GM12878 (cell line): ENCODE results near the gene TRAK2. TPM values are rescaled to one million over a fixed set of nuclear protein-coding genes. Genes with fewer than 3 reads are reported as not detected.
A peak's percentile ranks its signal among the peaks of the same experiment; 100 is the strongest.

Experiments
- BRCA1 ChIP-seq: IDR thresholded peaks from 2 replicates; pipeline ENCODE4 v1.6.1; 2011; ENCODE audit warnings: low read depth, low read length, improper control_type of control experiment
- CREB1 ChIP-seq: IDR thresholded peaks from 2 replicates; pipeline ENCODE4 v1.6.1; 2012; ENCODE audit warnings: low read depth, mild to moderate bottlenecking, inconsistent platforms
- DPF2 ChIP-seq: fragments of 450-650 bp; IDR thresholded peaks from 2 replicates; pipeline ENCODE4 v1.6.1; 2017; ENCODE audit warnings: mild to moderate bottlenecking
- EED ChIP-seq: sonication (generic); IDR thresholded peaks from 2 replicates; pipeline ENCODE4 v1.6.1; 2016; ENCODE audit warnings: antibody characterized with exemption, low read depth
- EZH2 ChIP-seq: IDR thresholded peaks from 2 replicates; pipeline ENCODE4 v1.6.1; 2012; ENCODE audit warnings: low read depth, mild to moderate bottlenecking, control low read depth, inconsistent platforms, low read length, borderline replicate concordance; ENCODE audit not compliant: control insufficient read depth
- GATAD2B ChIP-seq: fragments of 450-650 bp; conservative IDR thresholded peaks from 2 replicates; pipeline ENCODE4 v1.6.1; 2017; ENCODE audit warnings: low read depth, mild to moderate bottlenecking, moderate library complexity
- IRF4 ChIP-seq: IDR thresholded peaks from 2 replicates; pipeline ENCODE4 v1.6.1; 2011; ENCODE audit warnings: low read depth, low read length
- MXI1 ChIP-seq: fragments of 150-350 bp; IDR thresholded peaks from 2 replicates; pipeline ENCODE4 v1.6.1; 2011; ENCODE audit warnings: low read depth, mild to moderate bottlenecking, inconsistent platforms, low read length, improper control_type of control experiment
- RFX5 ChIP-seq: IDR thresholded peaks from 2 replicates; pipeline ENCODE4 v1.6.1; 2011; ENCODE audit warnings: low read depth, low read length, improper control_type of control experiment
- RUNX3 ChIP-seq: IDR thresholded peaks from 2 replicates; pipeline ENCODE4 v1.6.1; 2012; ENCODE audit warnings: low read length, inconsistent platforms
- polyA plus RNA-seq, 11 experiments: library from polyadenylated mRNA; depleted of rRNA in 4 of 11; unstranded in 6 of 11; stranded (reverse) in 5 of 11; fragments of >200 nt; fragmentation: Nextera tagmentation in 4 of 11; fragmentation: Illumina TruSeq in 1 of 11; extraction: Ambion mirVana in 4 of 11; extraction: Trizol in 1 of 11; gene quantifications; 1 replicate in 1 of 11; 2 replicates in 10 of 11; pipeline versions ENCODE4 v1.2.1 to v1.2.3, GENCODE V29; 2011 to 2016; ENCODE audit warnings: inconsistent platforms in 2 of 11, missing spikeins in 2 of 11, low read depth in 1 of 11
- total RNA-seq, 4 experiments: library from RNA; depleted of rRNA in 3 of 4; stranded (reverse); fragments of >200 nt in 3 of 4; fragmentation: Illumina TruSeq in 1 of 4; extraction: Trizol in 1 of 4; gene quantifications; 2 replicates each; pipeline versions ENCODE4 v1.2.1 to v1.2.3, GENCODE V29; 2013 to 2021
- TF ChIP-seq, protein P1 (sequence below): IDR thresholded peaks from 2 replicates; pipeline ENCODE4 v1.6.1; 2012; ENCODE audit warnings: mild to moderate bottlenecking, low read depth, low read length
- TF ChIP-seq, protein P2 (sequence below): fragments of 450-650 bp; IDR thresholded peaks from 2 replicates; pipeline ENCODE4 v1.6.1; 2017; ENCODE audit warnings: mild to moderate bottlenecking, moderate library complexity
- TF ChIP-seq, protein P3 (sequence below): IDR thresholded peaks from 2 replicates; pipeline ENCODE4 v1.6.1; 2011; ENCODE audit warnings: borderline replicate concordance, low read depth, mild to moderate bottlenecking, moderate library complexity, low read length; ENCODE audit not compliant: insufficient read depth, poor library complexity, severe bottlenecking
- TF ChIP-seq, protein P4 (sequence below): fragments of 450-650 bp; IDR thresholded peaks from 2 replicates; pipeline ENCODE4 v1.6.1; 2017; ENCODE audit warnings: antibody characterized with exemption, mild to moderate bottlenecking, moderate library complexity
- TF ChIP-seq, protein P5 (sequence below): fragments of 450-650 bp; IDR thresholded peaks from 2 replicates; pipeline ENCODE4 v1.6.1; 2016; ENCODE audit warnings: mild to moderate bottlenecking

The TRAK2 gene
- total and polyA plus RNA-seq, 10 of the 15 experiments (the other 5 are each of a cell fraction or from before 2014, with no cell fraction given), result 5.2 to 20.0 (median 11.8) TPM

DNA sequence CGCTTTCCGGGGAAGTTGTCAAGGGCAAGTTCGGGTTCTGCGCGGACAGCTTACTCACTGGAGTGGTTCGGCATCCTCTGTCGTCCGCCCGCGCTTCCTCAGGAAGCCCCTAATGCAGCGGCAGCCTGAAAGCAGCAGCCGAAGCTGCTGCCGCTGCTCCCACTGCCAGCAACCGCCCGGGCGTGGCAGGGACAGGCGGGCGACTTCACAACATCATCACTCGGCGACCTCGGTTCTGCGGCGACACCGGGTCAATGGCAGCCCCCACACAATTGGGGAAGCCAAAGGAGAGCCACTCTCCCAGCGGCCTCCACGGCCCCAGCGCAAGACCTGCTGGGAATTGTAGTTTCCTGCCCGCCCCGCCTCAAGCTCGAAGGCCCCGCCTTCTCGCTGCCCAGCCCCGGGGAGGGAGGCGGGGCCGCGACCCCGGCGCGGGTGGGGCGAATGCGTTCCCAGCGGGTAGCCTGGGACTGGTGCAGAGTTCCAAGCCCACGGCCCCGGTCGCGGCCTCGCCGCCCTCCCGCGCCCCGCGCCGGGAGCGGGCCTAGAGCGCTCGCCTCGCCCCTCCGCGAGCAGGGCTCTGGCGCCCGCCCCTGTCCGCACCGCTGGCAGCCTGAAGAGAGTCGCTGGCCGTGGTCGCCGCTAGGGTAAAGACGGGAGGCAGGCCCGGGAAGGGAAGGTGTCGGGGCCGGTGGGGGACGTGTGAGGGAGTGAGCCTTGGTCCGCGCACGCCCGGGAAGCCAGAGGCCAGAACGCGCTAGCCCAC lies at the start of gene TRAK2, which contains the start of gene STRADB (continued):
- TF ChIP-seq, protein P1, sequence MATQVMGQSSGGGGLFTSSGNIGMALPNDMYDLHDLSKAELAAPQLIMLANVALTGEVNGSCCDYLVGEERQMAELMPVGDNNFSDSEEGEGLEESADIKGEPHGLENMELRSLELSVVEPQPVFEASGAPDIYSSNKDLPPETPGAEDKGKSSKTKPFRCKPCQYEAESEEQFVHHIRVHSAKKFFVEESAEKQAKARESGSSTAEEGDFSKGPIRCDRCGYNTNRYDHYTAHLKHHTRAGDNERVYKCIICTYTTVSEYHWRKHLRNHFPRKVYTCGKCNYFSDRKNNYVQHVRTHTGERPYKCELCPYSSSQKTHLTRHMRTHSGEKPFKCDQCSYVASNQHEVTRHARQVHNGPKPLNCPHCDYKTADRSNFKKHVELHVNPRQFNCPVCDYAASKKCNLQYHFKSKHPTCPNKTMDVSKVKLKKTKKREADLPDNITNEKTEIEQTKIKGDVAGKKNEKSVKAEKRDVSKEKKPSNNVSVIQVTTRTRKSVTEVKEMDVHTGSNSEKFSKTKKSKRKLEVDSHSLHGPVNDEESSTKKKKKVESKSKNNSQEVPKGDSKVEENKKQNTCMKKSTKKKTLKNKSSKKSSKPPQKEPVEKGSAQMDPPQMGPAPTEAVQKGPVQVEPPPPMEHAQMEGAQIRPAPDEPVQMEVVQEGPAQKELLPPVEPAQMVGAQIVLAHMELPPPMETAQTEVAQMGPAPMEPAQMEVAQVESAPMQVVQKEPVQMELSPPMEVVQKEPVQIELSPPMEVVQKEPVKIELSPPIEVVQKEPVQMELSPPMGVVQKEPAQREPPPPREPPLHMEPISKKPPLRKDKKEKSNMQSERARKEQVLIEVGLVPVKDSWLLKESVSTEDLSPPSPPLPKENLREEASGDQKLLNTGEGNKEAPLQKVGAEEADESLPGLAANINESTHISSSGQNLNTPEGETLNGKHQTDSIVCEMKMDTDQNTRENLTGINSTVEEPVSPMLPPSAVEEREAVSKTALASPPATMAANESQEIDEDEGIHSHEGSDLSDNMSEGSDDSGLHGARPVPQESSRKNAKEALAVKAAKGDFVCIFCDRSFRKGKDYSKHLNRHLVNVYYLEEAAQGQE, result no peak
- TF ChIP-seq DPF2 (0 out of 2 replicates have a peak, but pooled peaks have one; percentile 83), RUNX3 (peak; percentile 82), RFX5 (peak; percentile 71), BRCA1 (no peak), IRF4 (no peak), EED (no peak), MXI1 (peak; percentile 94), EZH2 (no peak), GATAD2B (peak; percentile 81; the same call in 1 of the 2 replicates), CREB1 (peak; percentile 99)
- TF ChIP-seq, protein P2, sequence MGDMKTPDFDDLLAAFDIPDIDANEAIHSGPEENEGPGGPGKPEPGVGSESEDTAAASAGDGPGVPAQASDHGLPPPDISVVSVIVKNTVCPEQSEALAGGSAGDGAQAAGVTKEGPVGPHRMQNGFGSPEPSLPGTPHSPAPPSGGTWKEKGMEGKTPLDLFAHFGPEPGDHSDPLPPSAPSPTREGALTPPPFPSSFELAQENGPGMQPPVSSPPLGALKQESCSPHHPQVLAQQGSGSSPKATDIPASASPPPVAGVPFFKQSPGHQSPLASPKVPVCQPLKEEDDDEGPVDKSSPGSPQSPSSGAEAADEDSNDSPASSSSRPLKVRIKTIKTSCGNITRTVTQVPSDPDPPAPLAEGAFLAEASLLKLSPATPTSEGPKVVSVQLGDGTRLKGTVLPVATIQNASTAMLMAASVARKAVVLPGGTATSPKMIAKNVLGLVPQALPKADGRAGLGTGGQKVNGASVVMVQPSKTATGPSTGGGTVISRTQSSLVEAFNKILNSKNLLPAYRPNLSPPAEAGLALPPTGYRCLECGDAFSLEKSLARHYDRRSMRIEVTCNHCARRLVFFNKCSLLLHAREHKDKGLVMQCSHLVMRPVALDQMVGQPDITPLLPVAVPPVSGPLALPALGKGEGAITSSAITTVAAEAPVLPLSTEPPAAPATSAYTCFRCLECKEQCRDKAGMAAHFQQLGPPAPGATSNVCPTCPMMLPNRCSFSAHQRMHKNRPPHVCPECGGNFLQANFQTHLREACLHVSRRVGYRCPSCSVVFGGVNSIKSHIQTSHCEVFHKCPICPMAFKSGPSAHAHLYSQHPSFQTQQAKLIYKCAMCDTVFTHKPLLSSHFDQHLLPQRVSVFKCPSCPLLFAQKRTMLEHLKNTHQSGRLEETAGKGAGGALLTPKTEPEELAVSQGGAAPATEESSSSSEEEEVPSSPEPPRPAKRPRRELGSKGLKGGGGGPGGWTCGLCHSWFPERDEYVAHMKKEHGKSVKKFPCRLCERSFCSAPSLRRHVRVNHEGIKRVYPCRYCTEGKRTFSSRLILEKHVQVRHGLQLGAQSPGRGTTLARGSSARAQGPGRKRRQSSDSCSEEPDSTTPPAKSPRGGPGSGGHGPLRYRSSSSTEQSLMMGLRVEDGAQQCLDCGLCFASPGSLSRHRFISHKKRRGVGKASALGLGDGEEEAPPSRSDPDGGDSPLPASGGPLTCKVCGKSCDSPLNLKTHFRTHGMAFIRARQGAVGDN, result peak; percentile 47
- TF ChIP-seq, protein P3, sequence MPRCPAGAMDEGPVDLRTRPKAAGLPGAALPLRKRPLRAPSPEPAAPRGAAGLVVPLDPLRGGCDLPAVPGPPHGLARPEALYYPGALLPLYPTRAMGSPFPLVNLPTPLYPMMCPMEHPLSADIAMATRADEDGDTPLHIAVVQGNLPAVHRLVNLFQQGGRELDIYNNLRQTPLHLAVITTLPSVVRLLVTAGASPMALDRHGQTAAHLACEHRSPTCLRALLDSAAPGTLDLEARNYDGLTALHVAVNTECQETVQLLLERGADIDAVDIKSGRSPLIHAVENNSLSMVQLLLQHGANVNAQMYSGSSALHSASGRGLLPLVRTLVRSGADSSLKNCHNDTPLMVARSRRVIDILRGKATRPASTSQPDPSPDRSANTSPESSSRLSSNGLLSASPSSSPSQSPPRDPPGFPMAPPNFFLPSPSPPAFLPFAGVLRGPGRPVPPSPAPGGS, result peak; percentile 9
- TF ChIP-seq, protein P4, sequence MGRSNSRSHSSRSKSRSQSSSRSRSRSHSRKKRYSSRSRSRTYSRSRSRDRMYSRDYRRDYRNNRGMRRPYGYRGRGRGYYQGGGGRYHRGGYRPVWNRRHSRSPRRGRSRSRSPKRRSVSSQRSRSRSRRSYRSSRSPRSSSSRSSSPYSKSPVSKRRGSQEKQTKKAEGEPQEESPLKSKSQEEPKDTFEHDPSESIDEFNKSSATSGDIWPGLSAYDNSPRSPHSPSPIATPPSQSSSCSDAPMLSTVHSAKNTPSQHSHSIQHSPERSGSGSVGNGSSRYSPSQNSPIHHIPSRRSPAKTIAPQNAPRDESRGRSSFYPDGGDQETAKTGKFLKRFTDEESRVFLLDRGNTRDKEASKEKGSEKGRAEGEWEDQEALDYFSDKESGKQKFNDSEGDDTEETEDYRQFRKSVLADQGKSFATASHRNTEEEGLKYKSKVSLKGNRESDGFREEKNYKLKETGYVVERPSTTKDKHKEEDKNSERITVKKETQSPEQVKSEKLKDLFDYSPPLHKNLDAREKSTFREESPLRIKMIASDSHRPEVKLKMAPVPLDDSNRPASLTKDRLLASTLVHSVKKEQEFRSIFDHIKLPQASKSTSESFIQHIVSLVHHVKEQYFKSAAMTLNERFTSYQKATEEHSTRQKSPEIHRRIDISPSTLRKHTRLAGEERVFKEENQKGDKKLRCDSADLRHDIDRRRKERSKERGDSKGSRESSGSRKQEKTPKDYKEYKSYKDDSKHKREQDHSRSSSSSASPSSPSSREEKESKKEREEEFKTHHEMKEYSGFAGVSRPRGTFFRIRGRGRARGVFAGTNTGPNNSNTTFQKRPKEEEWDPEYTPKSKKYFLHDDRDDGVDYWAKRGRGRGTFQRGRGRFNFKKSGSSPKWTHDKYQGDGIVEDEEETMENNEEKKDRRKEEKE, result peak; percentile 35; the same call in 1 of the 2 replicates
- TF ChIP-seq, protein P5, sequence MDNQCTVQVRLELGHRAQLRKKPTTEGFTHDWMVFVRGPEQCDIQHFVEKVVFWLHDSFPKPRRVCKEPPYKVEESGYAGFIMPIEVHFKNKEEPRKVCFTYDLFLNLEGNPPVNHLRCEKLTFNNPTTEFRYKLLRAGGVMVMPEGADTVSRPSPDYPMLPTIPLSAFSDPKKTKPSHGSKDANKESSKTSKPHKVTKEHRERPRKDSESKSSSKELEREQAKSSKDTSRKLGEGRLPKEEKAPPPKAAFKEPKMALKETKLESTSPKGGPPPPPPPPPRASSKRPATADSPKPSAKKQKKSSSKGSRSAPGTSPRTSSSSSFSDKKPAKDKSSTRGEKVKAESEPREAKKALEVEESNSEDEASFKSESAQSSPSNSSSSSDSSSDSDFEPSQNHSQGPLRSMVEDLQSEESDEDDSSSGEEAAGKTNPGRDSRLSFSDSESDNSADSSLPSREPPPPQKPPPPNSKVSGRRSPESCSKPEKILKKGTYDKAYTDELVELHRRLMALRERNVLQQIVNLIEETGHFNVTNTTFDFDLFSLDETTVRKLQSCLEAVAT, result peak; percentile 62
